MCF 10A (cell line): ENCODE data around the gene KCNAB1. TPM values are rescaled to one million over a fixed set of nuclear protein-coding genes. Genes with fewer than 3 reads are reported as not detected.

Experiments used
- BruUV-seq: library from RNA; stranded (reverse); fragments of 400-500 nt; replicated peaks from 2 replicates; lab custom pipeline; 2021; lab: Mats Ljungman, UMichigan
- CTCF ChIA-PET: fragments of 300-600 bp; sonication (Branson Sonifier 250); formaldehyde crosslinking; extraction: SDS; loops from one replicate; lab custom pipeline; 2021; ENCODE audit warnings: antibody characterized with exemption, inconsistent platforms; lab: Yijun Ruan, JAX
- POLR2A ChIA-PET: fragments of 300-600, 350-650 bp; sonication (Branson Sonifier 250); formaldehyde crosslinking; extraction: SDS; loops from one replicate; lab custom pipeline; 2020; ENCODE audit warnings: antibody characterized with exemption, inconsistent platforms; lab: Yijun Ruan, JAX
- DNase-seq: peaks from one replicate; pipeline ENCODE4 v3.0.0-alpha.2; 2018; ENCODE audit not compliant: unreplicated experiment
- H3K27ac Mint-ChIP-seq: one replicate; pipeline ENCODE4 v1.8.0; 2022; ENCODE audit warnings: mild to moderate bottlenecking, low read depth, mixed read lengths; ENCODE audit not compliant: unreplicated experiment
- H3K27me3 Mint-ChIP-seq: one replicate; pipeline ENCODE4 v1.8.0; 2022; ENCODE audit warnings: mixed read lengths; ENCODE audit not compliant: insufficient read depth, unreplicated experiment
- H3K36me3 Mint-ChIP-seq: one replicate; pipeline ENCODE4 v1.8.0; 2022; ENCODE audit warnings: mild to moderate bottlenecking, moderate library complexity, mixed read lengths; ENCODE audit not compliant: insufficient read depth, unreplicated experiment
- H3K4me1 Mint-ChIP-seq: one replicate; pipeline ENCODE4 v1.8.0; 2022; ENCODE audit warnings: mixed read lengths; ENCODE audit not compliant: insufficient read depth, unreplicated experiment
- H3K4me3 Mint-ChIP-seq: one replicate; pipeline ENCODE4 v1.8.0; 2022; ENCODE audit warnings: mild to moderate bottlenecking, moderate library complexity, mixed read lengths; ENCODE audit not compliant: unreplicated experiment
- H3K9me3 Mint-ChIP-seq: one replicate; pipeline ENCODE4 v1.8.0; 2022; ENCODE audit warnings: mixed read lengths; ENCODE audit not compliant: unreplicated experiment
- CTCF ChIP-seq: fragments of 200-600 bp; IDR thresholded peaks from one replicate; pipeline ENCODE4 v1.8.0; 2022; ENCODE audit warnings: antibody characterized with exemption, mild to moderate bottlenecking; ENCODE audit not compliant: unreplicated experiment
- intact Hi-C: fragments of 100-400 bp; cut with micrococcal nuclease; formaldehyde crosslinking; loops from 2 replicates; pipeline ENCODE4 v1.14.1; 2022
- total RNA-seq: library from RNA; stranded (reverse); gene quantifications from 2 replicates; pipeline ENCODE4 v1.2.3, GENCODE V29; 2022

KCNAB1 gene
- total RNA-seq, 1 experiment from 2014 or later = 0.44 TPM

DNA sequence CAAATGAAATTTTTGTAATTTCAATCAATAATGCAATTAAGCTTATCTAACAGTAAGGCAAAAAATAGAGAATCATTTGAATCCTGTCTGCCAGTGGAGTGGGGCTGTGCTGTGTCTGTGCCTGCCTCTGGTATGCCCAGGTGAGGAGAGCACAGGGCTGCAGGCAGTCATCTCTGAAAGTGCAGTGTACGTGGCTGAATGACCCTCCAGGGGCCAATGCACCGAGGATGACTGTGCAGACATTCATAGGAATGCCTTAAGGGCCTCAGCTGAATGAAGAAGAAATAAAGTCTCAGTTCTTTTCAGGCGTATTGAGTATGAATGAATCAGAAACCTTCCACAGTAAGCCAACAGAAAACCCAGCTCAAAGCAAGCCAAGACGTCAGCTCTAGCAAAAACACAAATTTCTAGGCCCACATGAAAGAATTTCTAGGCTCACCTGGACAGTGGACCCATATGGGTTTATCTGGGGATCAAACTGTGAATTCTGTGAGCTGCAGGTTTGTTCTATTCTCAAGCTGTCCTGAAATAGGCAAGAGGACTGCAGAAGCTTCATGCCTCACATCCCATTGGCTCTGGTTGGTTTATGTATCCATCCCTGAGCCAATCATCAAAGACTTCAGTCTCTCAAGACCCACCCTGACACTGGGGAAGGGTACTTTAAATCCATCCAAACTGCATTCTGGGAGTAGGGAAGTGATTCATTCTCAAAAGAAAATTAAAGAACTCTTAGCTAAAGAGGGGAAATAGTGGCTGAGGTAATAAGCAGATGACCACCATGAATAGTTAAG, 311.2 kb downstream of the KCNAB1 start:
- Mint-ChIP-seq H3K27me3 (peaks cover 39% of the 10 kb centered on the region), H3K4me3 (no peak overlapping the region), H3K36me3 (no peaks in the 10 kb centered on the region), H3K9me3 (no peaks in the 10 kb centered on the region), H3K4me1 (no peaks in the 10 kb centered on the region), H3K27ac (no peak overlapping the region)
- CTCF ChIA-PET = interaction anchor here (0.5 to 0.8 kb wide), 3 partner anchors 12 to 110 kb away, joined by 4 read pairs; no protein-coding TSS in a partner anchor
- DNase-seq = no peak
- intact Hi-C loops = no loop called here
- POLR2A ChIA-PET = interaction anchor here (0.6 kb wide), 3 partner anchors 15 to 424 kb away, joined by 3 to 4 read pairs (median 3); no protein-coding TSS in a partner anchor
- no TSS peak for BruUV-seq
- no peak for TF ChIP-seq CTCF

DNA sequence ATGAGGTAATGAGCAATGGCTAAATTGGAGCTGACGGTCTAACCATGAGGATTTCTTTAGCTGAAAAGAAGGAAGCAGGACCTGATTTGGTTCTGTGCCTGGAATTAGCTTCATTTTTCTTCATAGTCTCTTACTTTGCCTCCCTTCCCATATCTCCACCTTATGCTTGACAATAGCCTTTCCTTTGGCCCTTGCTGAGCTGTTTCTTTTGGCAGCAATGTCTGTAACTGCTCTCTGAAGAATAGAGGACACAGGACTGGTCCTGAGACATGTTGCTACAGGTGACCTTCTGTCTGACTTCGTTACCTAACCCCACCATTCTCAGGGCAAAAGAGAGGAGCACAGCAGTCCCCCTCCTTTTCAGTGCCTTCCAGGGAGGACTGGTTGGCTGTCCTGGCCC, 312.2 kb downstream of the KCNAB1 start:
- Mint-ChIP-seq H3K9me3 (no peaks in the 10 kb centered on the region), H3K27me3 (peaks cover 31% of the 10 kb centered on the region), H3K27ac (no peak overlapping the region), H3K4me3 (no peak overlapping the region), H3K36me3 (no peaks in the 10 kb centered on the region), H3K4me1 (no peaks in the 10 kb centered on the region)
- POLR2A ChIA-PET = interaction anchor here (0.6 kb wide), 2 partner anchors 16 to 85 kb away, joined by 3 to 4 read pairs; no protein-coding TSS in a partner anchor
- BruUV-seq = no TSS peak
- TF ChIP-seq CTCF = no peak
- CTCF ChIA-PET = interaction anchor here (0.5 to 1.7 kb wide), 3 partner anchors 11 to 30 kb away, joined by 3 to 4 read pairs (median 4); no protein-coding TSS in a partner anchor
- DNase-seq = no peak
- intact Hi-C loops = no loop called here

GRCh38 chr3:156433138-156433537, 312.8 kb downstream of the KCNAB1 start:
- no peak for DNase-seq
- BruUV-seq = no TSS peak
- H3K27ac Mint-ChIP-seq = no peak overlapping the region
- H3K36me3 Mint-ChIP-seq = no peaks in the 10 kb centered on the region
- H3K9me3 Mint-ChIP-seq = no peaks in the 10 kb centered on the region
- no peaks in the 10 kb centered on the region for H3K4me1 Mint-ChIP-seq
- ChIA-PET POLR2A (interaction anchor here (0.6 kb wide), 1 partner anchor 11 kb away, joined by 3 read pairs; no protein-coding TSS in a partner anchor), CTCF (interaction anchor here (0.9 to 1.7 kb wide), 2 partner anchors 16 to 30 kb away, joined by 3 to 4 read pairs; no protein-coding TSS in a partner anchor)
- intact Hi-C loops = no loop called here
- H3K27me3 Mint-ChIP-seq = peaks cover 31% of the 10 kb centered on the region
- H3K4me3 Mint-ChIP-seq = no peak overlapping the region
- no peak for TF ChIP-seq CTCF

- Mint-ChIP-seq H3K27me3 (peaks cover 31% of the 10 kb centered on the region), H3K27ac (no peak overlapping the region), H3K4me1 (no peaks in the 10 kb centered on the region), H3K9me3 (no peaks in the 10 kb centered on the region), H3K4me3 (no peak overlapping the region), H3K36me3 (no peaks in the 10 kb centered on the region)
- BruUV-seq = no TSS peak
- DNase-seq = no peak
- CTCF ChIA-PET = interaction anchor here (0.6 to 1.7 kb wide), 3 partner anchors 16 to 644 kb away, joined by 3 to 4 read pairs (median 4); no protein-coding TSS in a partner anchor
- intact Hi-C loops = no loop called here
- POLR2A ChIA-PET = interaction anchor here (0.6 kb wide), 1 partner anchor 10 kb away, joined by 3 read pairs; no protein-coding TSS in a partner anchor
- TF ChIP-seq CTCF = no peak
Measured at GRCh38 chr3:156433910-156434309, 313.5 kb downstream of the KCNAB1 start.
